Measurements from ENCODE around the gene HTR4.

GRCh38 chr5:148688787-148689186, 34.5 kb upstream of the HTR4 start:
- TF ChIP-seq CTCF (conservative IDR thresholded peaks at IDR 0.05; ENCODE audit: low read length) (no peak), EZH2phosphoT487 (IDR thresholded peaks at IDR 0.05; ENCODE audit: borderline replicate concordance, low read depth, low read length) (no peak)
